HCT116 (cell line): ENCODE measurements around the gene NXPH1.

Source experiments
- CEBPB ChIP-seq: IDR thresholded peaks from 2 replicates; pipeline ENCODE4 v1.6.1; 2012; ENCODE audit warnings: low read depth
- CTCF ChIP-seq, 3 experiments: fragments of 200-600 bp in 1 of 3; sonication (generic) in 1 of 3; IDR thresholded peaks in 2 of 3; conservative IDR thresholded peaks in 1 of 3; 2 replicates each; pipeline ENCODE4 v1.5.1; 2012 to 2017; ENCODE audit warnings: low read depth in 2 of 3, low read length in 2 of 3, antibody characterized with exemption in 1 of 3, borderline replicate concordance in 1 of 3, control low read depth in 1 of 3, mild to moderate bottlenecking in 1 of 3, mixed read lengths in 1 of 3, mixed run types in 1 of 3, moderate library complexity in 1 of 3; ENCODE audit not compliant: insufficient read depth in 1 of 3
- EZH2 ChIP-seq: fragments of 200-600 bp; sonication (generic); IDR thresholded peaks from 2 replicates; pipeline ENCODE4 v1.6.1; 2017; ENCODE audit warnings: antibody characterized with exemption, mixed run types
- JUND ChIP-seq: IDR thresholded peaks from 2 replicates; pipeline ENCODE4 v1.6.1; 2012
- MAX ChIP-seq: IDR thresholded peaks from 2 replicates; pipeline ENCODE4 v1.6.1; 2012
- POLR2A ChIP-seq: IDR thresholded peaks from 2 replicates; pipeline ENCODE4 v1.7.0; 2011; ENCODE audit warnings: borderline replicate concordance; ENCODE audit not compliant: insufficient read depth, insufficient read length; ENCODE audit errors: extremely low read depth
- POLR2AphosphoS5 ChIP-seq: IDR thresholded peaks from 2 replicates; pipeline ENCODE4 v1.6.1; 2011; ENCODE audit warnings: mild to moderate bottlenecking, low read depth, low read length, moderate library complexity
- RAD21 ChIP-seq: IDR thresholded peaks from 2 replicates; pipeline ENCODE4 v1.6.1; 2012; ENCODE audit warnings: low read depth, mild to moderate bottlenecking
- REST ChIP-seq: IDR thresholded peaks from 2 replicates; pipeline ENCODE4 v1.6.1; 2012; ENCODE audit warnings: low read depth
- SIN3A ChIP-seq: IDR thresholded peaks from 2 replicates; pipeline ENCODE4 v1.6.1; 2012; ENCODE audit warnings: low read depth
- SP1 ChIP-seq: IDR thresholded peaks from 2 replicates; pipeline ENCODE4 v1.6.1; 2012; ENCODE audit warnings: low read depth
- SRF ChIP-seq: IDR thresholded peaks from 2 replicates; pipeline ENCODE4 v1.6.1; 2012; ENCODE audit warnings: low read depth
- YY1 ChIP-seq: IDR thresholded peaks from 2 replicates; pipeline ENCODE4 v1.6.1; 2011; ENCODE audit warnings: low read length, low read depth, moderate library complexity, mild to moderate bottlenecking; ENCODE audit not compliant: insufficient replicate concordance; ENCODE audit errors: extremely low read depth
- ZNF274 ChIP-seq: fragments of 200-500 bp; sonication (Bioruptor generic); IDR thresholded peaks from 2 replicates; pipeline ENCODE4 v1.6.1; 2014; ENCODE audit warnings: mild to moderate bottlenecking, low read depth, low read length, inconsistent platforms

DNA sequence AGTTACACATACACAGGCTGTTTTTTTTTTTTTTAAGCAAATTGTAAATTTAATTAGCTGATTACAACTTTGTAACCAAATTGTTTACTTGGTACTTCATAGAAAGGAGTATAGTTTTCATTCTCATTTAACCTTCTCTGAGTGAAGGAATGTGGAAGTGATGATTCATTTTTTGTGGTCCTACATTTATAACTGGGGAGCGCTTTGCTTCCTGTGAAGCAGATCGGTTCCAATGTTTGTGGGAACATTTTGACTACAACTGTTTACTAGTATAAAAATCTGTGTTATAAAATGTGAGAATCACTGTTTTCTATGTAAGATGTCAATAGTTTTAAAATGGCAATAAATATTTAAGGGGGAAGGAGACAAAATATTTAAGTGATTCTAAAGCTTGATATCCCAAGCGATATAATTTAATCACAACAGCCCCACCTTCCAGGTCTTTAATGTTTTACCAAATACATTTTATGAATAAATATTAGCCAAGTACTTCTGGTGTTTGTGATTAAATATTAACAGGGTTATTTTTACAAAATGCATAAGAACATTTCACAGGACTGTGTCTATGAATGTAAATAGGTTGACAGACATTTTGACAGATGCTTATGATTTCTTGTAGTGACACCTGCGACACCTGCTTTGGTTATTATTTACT, 57.1 kb downstream of the NXPH1 start:
- TF ChIP-seq POLR2AphosphoS5 (no peak), POLR2A (no peak), CTCF (IDR thresholded peaks at IDR 0.05 in 2 of 3, conservative IDR thresholded peaks at IDR 0.05 in 1 of 3; ENCODE audit: borderline replicate concordance in 1 of 3, insufficient read depth in 1 of 3, low read depth in 2 of 3, low read length in 2 of 3) (no peak), RAD21 (no peak), EZH2 (no peak), JUND (no peak), MAX (no peak), ZNF274 (no peak), CEBPB (no peak), SP1 (no peak), YY1 (no peak), REST (no peak), SIN3A (no peak), SRF (no peak)
